Activated CD8-positive, alpha-beta T cell treated with anti-CD3 and anti-CD28 coated beads, Interleukin-2, amount 10 ng/mL, durations not matched to agents 7 days and 5 days (primary cell): ENCODE measurements around the gene SPART. TPM values are rescaled to one million over a fixed set of nuclear protein-coding genes. Genes with fewer than 3 reads are reported as not detected.

ENCODE experiments used
- ATAC-seq: fragments of 150-1000 bp; cut with Tn5 transposase; one replicate; pipeline ENCODE4 v1.10.0; 2021; ENCODE audit warnings: moderate library complexity
- CTCF ChIA-PET: fragments of 350-600 bp; sonication (Branson Sonifier 250); formaldehyde crosslinking; loops from one replicate; lab custom pipeline; 2021; ENCODE audit warnings: antibody characterized with exemption; lab: Charles Lee
- POLR2A ChIA-PET: fragments of 350-600 bp; sonication (Branson Sonifier 250); formaldehyde crosslinking; loops from one replicate; lab custom pipeline; 2021; ENCODE audit warnings: antibody characterized with exemption; lab: Charles Lee
- DNase-seq: peaks from one replicate; pipeline ENCODE4 v3.0.0-alpha.2; 2020
- H3K27ac Mint-ChIP-seq: one replicate; pipeline ENCODE4 v1.8.0; 2021; ENCODE audit warnings: mild to moderate bottlenecking, mixed read lengths
- H3K27me3 Mint-ChIP-seq: one replicate; pipeline ENCODE4 v1.8.0; 2021; ENCODE audit warnings: low read depth, mixed read lengths
- H3K36me3 Mint-ChIP-seq: one replicate; pipeline ENCODE4 v1.8.0; 2021; ENCODE audit warnings: low read depth, mixed read lengths
- H3K4me1 Mint-ChIP-seq: one replicate; pipeline ENCODE4 v1.8.0; 2021; ENCODE audit warnings: low read depth, mixed read lengths
- H3K4me3 Mint-ChIP-seq: one replicate; pipeline ENCODE4 v1.8.0; 2021; ENCODE audit warnings: mild to moderate bottlenecking, mixed read lengths
- H3K9me3 Mint-ChIP-seq: one replicate; pipeline ENCODE4 v1.8.0; 2022; ENCODE audit warnings: mixed read lengths; ENCODE audit not compliant: insufficient read depth
- total RNA-seq, 2 experiments: library from RNA; stranded (reverse); gene quantifications; one replicate each; pipeline ENCODE4 v1.2.3, GENCODE V29; 2021

The SPART gene
- total RNA-seq, 2 experiments from 2014 or later = 16.3 to 16.6 TPM

DNA sequence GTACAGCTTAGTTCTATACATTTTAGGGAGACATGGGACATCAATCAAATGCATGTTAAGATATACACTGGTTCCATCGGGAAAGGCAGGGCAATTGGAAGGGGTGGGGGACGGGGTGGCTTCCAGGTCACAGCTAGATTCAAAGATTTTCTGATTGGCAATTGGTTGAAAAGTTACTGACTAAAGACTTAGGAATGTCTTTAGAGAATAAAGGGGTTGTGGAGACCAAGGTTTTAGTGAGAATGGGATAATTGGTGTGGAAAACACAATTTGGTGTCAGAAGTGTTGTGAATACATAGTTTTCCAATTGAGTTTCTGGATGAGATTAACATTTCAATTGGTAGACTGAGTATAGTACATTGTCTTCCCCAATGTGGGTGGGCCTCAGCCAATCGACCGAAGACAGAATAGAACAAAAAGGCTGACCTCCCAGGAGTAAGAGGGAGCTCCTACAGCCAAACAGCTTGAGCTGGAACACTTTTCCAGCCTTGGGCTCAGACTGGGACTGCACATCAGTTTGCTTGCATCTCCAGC lies 47.6 kb downstream of the SPART start:
- Mint-ChIP-seq H3K27me3 (peaks cover 29% of the 10 kb centered on the region), H3K27ac (no peak overlapping the region), H3K4me1 (peaks cover 5% of the 10 kb centered on the region), H3K9me3 (no peaks in the 10 kb centered on the region), H3K4me3 (peak overlapping the region; percentile 79), H3K36me3 (no peaks in the 10 kb centered on the region)
- ATAC-seq (no peak), DNase-seq (no peak)
- POLR2A ChIA-PET = no interaction called here
- CTCF ChIA-PET = interaction anchor here (1.7 kb wide), 1 partner anchor 16 kb away, joined by 7 read pairs; no protein-coding TSS in a partner anchor

DNA sequence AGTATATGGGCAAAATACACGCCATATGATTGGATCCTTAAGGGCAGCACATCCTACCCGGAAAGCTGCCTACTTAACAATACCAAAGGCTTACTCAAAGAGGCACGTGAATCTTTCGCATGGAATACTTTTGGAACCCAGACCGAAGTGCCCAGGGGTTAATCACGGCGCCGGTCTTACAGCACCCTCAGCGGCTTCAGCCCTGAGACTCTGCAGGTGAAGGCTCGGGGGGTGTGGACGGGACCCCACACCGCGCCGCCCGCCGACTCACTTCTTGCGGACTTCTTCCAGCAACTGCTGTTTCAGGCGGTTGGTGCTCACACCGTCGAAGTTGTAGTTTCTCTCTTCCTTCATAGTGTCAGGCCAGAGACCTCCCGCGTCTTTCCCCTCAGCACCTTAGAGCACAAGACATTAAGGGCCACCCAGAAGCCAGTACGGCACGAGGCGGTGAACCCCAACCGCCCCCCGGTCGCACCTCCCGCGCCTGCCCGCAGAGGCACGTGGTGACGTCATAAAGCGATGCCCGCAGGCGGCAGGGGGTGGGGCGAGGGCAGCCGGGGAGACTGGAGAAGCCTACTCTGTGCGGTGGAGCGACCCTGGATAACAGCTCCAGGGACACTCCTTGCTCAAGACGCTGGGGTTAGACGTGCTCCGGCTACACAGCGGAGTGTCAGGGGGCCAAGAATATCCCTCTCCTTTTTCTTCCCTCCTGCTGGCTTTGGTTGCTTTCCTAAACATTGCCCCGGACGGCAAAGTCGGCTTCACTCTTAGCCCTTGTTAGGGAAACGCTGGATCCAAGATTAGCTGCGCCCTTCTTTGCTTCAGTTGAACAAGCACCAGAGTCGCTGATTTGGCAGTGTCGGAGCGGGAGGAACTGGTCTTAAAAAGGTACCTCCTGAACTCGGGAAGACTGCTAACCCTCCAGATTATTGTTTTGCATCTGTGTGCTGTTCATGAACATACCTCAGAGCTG lies 48.5 kb downstream of the SPART start, which contains the start of gene CCDC169:
TSS of gene CCDC169 (minus strand) at position 449 of the 973 bp plus-strand sequence. CDS start at position 354, 95 bp downstream.
- Mint-ChIP-seq H3K27me3 (peaks cover 29% of the 10 kb centered on the region), H3K36me3 (no peaks in the 10 kb centered on the region), H3K4me1 (peaks cover 5% of the 10 kb centered on the region), H3K9me3 (no peaks in the 10 kb centered on the region), H3K4me3 (peak within 1 kb of the TSS; percentile 79), H3K27ac (peak within 1 kb of the TSS; percentile 67)
- POLR2A ChIA-PET = no interaction called here
- ATAC-seq (peak; percentile 92), DNase-seq (peak; percentile 63)
- CTCF ChIA-PET = interaction anchor here (1.7 kb wide), 1 partner anchor 15 kb away, joined by 7 read pairs; no protein-coding TSS in a partner anchor

DNA sequence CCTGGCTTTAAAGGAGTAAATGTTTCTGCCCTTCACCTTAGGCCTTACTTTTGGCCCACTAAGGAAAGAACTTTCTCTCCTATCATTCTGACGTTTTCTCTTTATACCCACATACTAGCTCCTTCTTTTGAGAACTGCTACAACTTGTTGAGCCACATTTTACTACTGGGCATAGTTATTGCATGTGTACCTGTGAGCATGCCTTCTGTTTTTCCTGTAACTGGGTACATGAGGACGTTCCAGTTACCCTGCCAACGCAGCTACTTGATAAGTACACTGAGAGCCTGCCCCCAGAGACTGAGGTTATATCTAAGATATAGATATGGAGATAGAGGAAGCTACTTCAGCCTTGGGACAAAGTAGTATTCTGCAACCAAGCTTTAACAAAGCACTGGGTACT lies 52.1 kb downstream of the SPART start:
- POLR2A ChIA-PET = no interaction called here

DNA sequence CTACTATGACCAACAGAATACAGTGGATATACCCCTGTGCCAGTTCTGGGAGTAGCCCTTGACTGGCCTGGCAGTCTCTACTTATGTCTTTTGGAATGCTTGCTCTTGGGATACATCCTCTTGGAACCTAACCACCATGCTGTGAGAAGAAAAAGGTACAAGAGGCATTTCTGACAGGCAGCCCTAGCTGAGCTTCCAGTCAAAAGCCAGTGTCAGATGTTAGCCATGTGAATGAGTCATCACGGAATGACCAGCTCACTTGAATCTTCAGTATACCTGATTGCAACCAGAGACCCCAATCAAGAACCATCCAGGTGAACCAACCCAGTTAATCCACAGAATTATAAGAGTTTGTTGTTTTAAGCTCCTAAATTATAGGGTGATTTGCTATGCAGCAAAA lies 52.7 kb downstream of the SPART start:
- H3K9me3 Mint-ChIP-seq = peaks cover 9% of the 10 kb centered on the region
- H3K36me3 Mint-ChIP-seq = no peaks in the 10 kb centered on the region
- no peak for DNase-seq
- ATAC-seq = no peak
- ChIA-PET POLR2A (no interaction called here), CTCF (interaction anchor here (1.0 kb wide), 1 partner anchor 53 kb away, joined by 3 read pairs; no protein-coding TSS in a partner anchor)
- no peak overlapping the region for H3K27ac Mint-ChIP-seq
- peaks cover 21% of the 10 kb centered on the region for H3K27me3 Mint-ChIP-seq
- H3K4me3 Mint-ChIP-seq = no peak overlapping the region
- H3K4me1 Mint-ChIP-seq = peaks cover 5% of the 10 kb centered on the region

More for the DNA sequence above, 52.1 kb downstream of the SPART start:
- no peak overlapping the region for H3K27ac Mint-ChIP-seq
- peaks cover 27% of the 10 kb centered on the region for H3K27me3 Mint-ChIP-seq
- H3K9me3 Mint-ChIP-seq = peaks cover 9% of the 10 kb centered on the region
- ATAC-seq = no peak
- peaks cover 5% of the 10 kb centered on the region for H3K4me1 Mint-ChIP-seq
- H3K4me3 Mint-ChIP-seq = no peak overlapping the region
- CTCF ChIA-PET = interaction anchor here (0.7 to 1.0 kb wide), 3 partner anchors 10 to 53 kb away, joined by 3 to 5 read pairs (median 3); no protein-coding TSS in a partner anchor
- H3K36me3 Mint-ChIP-seq = no peaks in the 10 kb centered on the region
- no peak for DNase-seq

DNA sequence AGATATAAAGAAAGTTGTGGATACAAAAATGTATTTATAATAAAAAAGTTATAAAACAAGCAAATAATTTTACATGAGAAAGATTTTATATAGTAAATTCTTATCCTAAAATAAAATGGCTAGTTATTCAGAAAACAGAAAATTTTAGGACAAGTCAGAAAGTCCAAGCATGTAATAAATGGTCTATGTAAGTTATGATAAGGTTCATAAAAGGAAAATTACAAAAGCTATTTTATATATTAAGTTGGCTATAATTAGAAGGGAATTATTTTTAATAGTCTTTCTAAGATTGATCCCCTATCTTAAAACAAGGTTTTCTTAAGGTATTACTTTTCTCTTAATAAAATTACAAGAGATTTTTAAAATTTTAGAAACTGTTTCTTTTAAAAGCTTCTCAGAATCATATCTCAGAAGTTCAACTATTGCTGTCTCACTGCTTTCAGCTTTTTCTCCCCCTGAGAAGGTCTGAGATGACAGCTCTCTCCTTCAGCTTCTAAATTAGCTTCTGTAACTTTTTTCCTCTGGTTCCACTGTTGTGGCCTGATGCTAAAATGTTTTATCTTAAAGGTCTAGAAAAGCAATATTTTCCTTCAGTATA lies 57.3 kb downstream of the SPART start:
- H3K27ac Mint-ChIP-seq = no peak overlapping the region

DNA sequence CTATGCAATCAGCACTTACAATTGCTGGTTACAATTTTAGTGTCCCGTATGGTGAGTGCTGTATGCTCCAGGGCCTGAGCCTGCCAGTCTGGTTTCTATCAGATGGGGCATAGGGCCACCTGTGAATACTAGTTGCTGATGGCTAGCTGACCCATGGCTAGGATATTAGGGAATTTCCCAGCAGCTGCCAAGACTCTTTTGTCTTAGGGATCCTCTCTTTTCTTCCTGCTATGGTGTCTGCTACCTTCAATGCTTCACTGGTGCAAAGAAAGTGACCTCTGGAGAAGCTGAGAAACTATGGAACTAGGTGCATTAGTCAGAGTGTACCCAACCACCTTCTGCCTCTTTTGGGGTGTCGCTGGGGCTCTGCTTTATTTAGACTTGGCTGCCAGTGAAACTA lies 60.2 kb downstream of the SPART start:
- H3K4me3 Mint-ChIP-seq = no peak overlapping the region
- peaks cover 2% of the 10 kb centered on the region for H3K4me1 Mint-ChIP-seq
- no peaks in the 10 kb centered on the region for H3K36me3 Mint-ChIP-seq
- peaks cover 13% of the 10 kb centered on the region for H3K27me3 Mint-ChIP-seq
- H3K27ac Mint-ChIP-seq = no peak overlapping the region
- ChIA-PET POLR2A (no interaction called here), CTCF (no interaction called here)
- peaks cover 9% of the 10 kb centered on the region for H3K9me3 Mint-ChIP-seq
- no peak for ATAC-seq
- no peak for DNase-seq

More for the DNA sequence above, 57.3 kb downstream of the SPART start:
- peaks cover 9% of the 10 kb centered on the region for H3K9me3 Mint-ChIP-seq
- ATAC-seq (no peak), DNase-seq (no peak)
- H3K4me1 Mint-ChIP-seq = peaks cover 2% of the 10 kb centered on the region
- no peaks in the 10 kb centered on the region for H3K36me3 Mint-ChIP-seq
- H3K4me3 Mint-ChIP-seq = no peak overlapping the region
- ChIA-PET POLR2A (no interaction called here), CTCF (no interaction called here)
- H3K27me3 Mint-ChIP-seq = peaks cover 10% of the 10 kb centered on the region

DNA sequence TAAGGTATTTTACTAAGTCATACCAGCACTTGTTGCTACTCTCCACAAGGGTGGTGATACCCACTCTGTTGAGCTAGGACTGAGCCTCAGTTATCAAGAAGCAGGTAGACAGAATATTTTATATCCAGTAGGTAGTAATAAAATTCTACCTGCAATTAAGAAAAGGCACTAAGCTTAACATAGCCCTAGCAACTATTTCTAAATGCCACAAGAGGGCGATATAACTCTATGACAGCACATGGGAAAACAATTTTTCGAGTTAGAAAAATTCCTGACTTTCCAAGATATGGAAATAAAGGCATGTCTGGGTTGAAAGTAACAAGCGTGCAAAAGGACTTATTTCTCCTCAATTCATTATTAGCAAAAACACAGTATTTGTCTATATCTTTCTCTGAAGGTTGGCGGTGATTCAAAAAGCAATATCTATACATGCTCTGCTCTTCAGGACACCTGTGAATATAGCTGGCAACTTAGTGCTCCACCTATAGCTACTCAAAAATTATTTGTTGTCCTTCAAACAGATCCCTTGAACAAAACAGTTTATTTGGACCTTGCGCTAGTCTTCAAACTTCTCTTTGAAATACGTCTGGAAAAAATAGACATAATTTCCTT lies 63.3 kb downstream of the SPART start:
- no peak for ATAC-seq
- POLR2A ChIA-PET = no interaction called here

DNA sequence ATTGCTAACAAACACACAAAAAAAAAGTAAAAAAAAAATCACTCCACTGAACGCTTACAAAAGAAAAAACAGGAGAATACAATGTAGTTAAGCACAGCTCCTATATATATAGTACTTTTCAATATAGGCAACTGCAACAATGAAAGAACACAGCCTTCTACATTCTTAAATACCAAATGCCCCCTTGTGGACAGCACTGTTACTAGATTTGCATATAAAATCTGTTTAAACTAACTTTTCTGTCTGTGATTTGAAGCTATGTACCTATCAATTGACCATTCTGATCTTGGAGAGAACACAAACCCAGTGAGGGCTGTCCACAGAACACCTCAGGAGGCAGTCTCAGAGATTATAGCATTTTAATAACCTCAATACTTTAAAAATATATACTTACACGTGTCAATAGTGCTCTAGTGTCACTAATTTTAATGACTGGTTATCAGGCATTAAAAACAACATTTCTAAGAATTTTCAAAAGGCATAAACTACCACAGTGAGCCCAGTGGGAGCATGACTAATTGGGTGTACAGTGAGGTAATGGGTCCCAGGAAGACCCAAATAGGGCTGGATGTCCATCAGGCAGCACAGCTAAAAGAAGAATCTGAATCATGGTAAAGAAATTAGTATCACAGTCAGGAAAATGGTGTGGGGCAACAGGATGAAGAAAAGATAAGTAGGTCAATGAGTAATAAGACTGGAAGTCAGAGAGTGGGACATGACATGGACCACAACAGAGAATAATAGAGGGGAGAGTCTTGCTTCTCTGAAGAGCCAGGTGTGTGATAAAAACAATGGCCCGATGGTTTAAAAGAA lies 70.8 kb downstream of the SPART start:
- H3K27me3 Mint-ChIP-seq = peaks cover 15% of the 10 kb centered on the region
- CTCF ChIA-PET = interaction anchor here (1.0 to 4.7 kb wide), 7 partner anchors 8 to 298 kb away, joined by 3 to 29 read pairs (median 3); no protein-coding TSS in a partner anchor
- no peaks in the 10 kb centered on the region for H3K4me1 Mint-ChIP-seq
- no peak overlapping the region for H3K4me3 Mint-ChIP-seq
- POLR2A ChIA-PET = no interaction called here
- DNase-seq = peak; percentile 24
- ATAC-seq = no peak
- no peak overlapping the region for H3K27ac Mint-ChIP-seq
- H3K36me3 Mint-ChIP-seq = no peaks in the 10 kb centered on the region
- H3K9me3 Mint-ChIP-seq = no peaks in the 10 kb centered on the region

More for the DNA sequence above, 63.3 kb downstream of the SPART start:
- DNase-seq = no peak
- Mint-ChIP-seq H3K27me3 (peaks cover 19% of the 10 kb centered on the region), H3K27ac (no peak overlapping the region), H3K9me3 (no peaks in the 10 kb centered on the region), H3K36me3 (no peaks in the 10 kb centered on the region), H3K4me3 (no peak overlapping the region), H3K4me1 (peaks cover 2% of the 10 kb centered on the region)
- CTCF ChIA-PET = interaction anchor here (0.8 to 3.6 kb wide), 24 partner anchors 9 to 698 kb away, joined by 3 to 29 read pairs (median 5); partner anchors contain the start of gene CCDC169

DNA sequence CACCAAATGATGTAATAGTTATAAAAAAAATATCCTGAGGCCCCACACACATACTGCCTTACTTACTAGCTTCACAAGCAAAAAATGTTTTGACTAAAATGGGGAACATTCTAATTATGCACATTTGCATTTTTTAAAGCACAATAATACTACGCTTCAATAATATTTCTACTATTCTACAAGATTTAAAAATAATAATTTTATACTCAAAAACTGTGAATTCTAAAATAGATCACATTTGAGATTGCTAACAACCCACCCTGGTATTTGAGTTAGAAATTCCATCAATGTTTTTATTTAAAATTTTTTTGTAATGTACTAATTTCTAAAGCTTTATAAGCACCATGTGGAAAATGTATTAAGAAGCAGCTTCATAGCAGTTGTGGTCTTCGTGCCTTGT lies 72.8 kb downstream of the SPART start:
- Mint-ChIP-seq H3K4me1 (no peaks in the 10 kb centered on the region), H3K27me3 (peaks cover 12% of the 10 kb centered on the region), H3K4me3 (no peak overlapping the region), H3K9me3 (no peaks in the 10 kb centered on the region), H3K36me3 (no peaks in the 10 kb centered on the region), H3K27ac (no peak overlapping the region)
- ATAC-seq = no peak
- ChIA-PET POLR2A (no interaction called here), CTCF (interaction anchor here (2.0 to 4.7 kb wide), 2 partner anchors 10 to 294 kb away, joined by 6 to 29 read pairs; no protein-coding TSS in a partner anchor)
- DNase-seq = no peak

DNA sequence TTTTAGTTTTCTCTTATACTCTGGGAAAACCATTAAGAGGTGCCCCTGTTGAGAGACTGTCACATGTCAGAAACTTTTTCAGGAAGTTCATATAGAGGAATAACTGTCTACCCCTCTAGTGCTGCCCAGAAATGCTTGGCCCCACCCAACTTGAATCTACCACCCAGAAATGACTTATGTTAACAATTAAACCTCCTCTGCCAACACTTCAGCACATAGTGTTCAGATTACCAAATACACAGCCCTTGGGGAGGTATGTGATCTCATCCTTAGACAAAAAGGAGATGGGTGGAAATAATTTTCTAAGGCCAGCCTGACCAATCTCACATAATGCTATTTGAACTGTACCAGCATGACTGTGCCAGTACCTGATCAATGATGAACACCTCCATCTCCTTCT lies 84.2 kb downstream of the SPART start:
- DNase-seq (no peak), ATAC-seq (no peak)
- Mint-ChIP-seq H3K27ac (no peak overlapping the region), H3K27me3 (peaks cover 4% of the 10 kb centered on the region), H3K9me3 (no peaks in the 10 kb centered on the region), H3K36me3 (no peaks in the 10 kb centered on the region), H3K4me3 (no peak overlapping the region), H3K4me1 (no peaks in the 10 kb centered on the region)
- ChIA-PET CTCF (no interaction called here), POLR2A (no interaction called here)
